GM10847 (cell line): Measurements from ENCODE around the gene NPW.

Experiments used
- POLR2A ChIP-seq: IDR thresholded peaks from 2 replicates; pipeline ENCODE4 v1.6.1; 2011; ENCODE audit not compliant: insufficient read length; ENCODE audit errors: extremely low read depth

The NPW gene

GRCh38 chr16:1980770-1981087 is 38.9 kb upstream of the NPW start:
- no peak for TF ChIP-seq POLR2A

GRCh38 chr16:1981398-1981836 is 38.2 kb upstream of the NPW start, which contains the start of gene NOXO1:
NOXO1 (minus strand) TSS chr16:1981469; CDS start chr16:1981179, 290 bp downstream.
- no peak for TF ChIP-seq POLR2A

- no peak for TF ChIP-seq POLR2A
These were observed 37.6 kb upstream of the NPW start for GRCh38 chr16:1982013-1982433.

GRCh38 chr16:1982991-1983543 is 36.5 kb upstream of the NPW start:
- no peak for TF ChIP-seq POLR2A

- peak; percentile 87 for TF ChIP-seq POLR2A
These were observed 35.8 kb upstream of the NPW start, which contains the start of gene GFER for GRCh38 chr16:1983544-1984346. GFER (plus strand) TSS chr16:1984193; CDS start chr16:1984219, 26 bp downstream.

GRCh38 chr16:1984347-1985225 is 35.0 kb upstream of the NPW start:
- TF ChIP-seq POLR2A: no peak

GRCh38 chr16:1985466-1986150 is 34.0 kb upstream of the NPW start:
- no peak for TF ChIP-seq POLR2A

GRCh38 chr16:1987198-1987597 is 32.4 kb upstream of the NPW start:
- no peak for TF ChIP-seq POLR2A

- no peak for TF ChIP-seq POLR2A
These were observed 30.1 kb upstream of the NPW start, which contains the start of gene SYNGR3 for GRCh38 chr16:1989209-1990100. SYNGR3 (plus strand) TSS chr16:1989970; CDS start chr16:1990103, 133 bp downstream.

GRCh38 chr16:1990101-1990350 is 29.6 kb upstream of the NPW start:
- TF ChIP-seq POLR2A: no peak

GRCh38 chr16:1990351-1991134 is 29.0 kb upstream of the NPW start:
- no peak for TF ChIP-seq POLR2A

GRCh38 chr16:1991135-1991551 is 28.4 kb upstream of the NPW start:
- TF ChIP-seq POLR2A: no peak

- no peak for TF ChIP-seq POLR2A
These were observed 28.0 kb upstream of the NPW start for GRCh38 chr16:1991588-1991947.
